Stimulated activated CD8-positive, alpha-beta memory T cell treated with anti-CD3 and anti-CD28 coated beads, Interleukin-7, amount 100 ng/mL, for 24 hours (primary cell): ENCODE data around the gene TSPEAR.
"Not testable (repeated sequence)": the region's sequence is repeated elsewhere in the genome, so short reads cannot be mapped to it uniquely, and the experiment has no call there.

Source experiments
- DNase-seq: peaks from one replicate; pipeline ENCODE4 v3.0.0-alpha.2; 2020; ENCODE audit warnings: low read depth

Gene TSPEAR

DNA sequence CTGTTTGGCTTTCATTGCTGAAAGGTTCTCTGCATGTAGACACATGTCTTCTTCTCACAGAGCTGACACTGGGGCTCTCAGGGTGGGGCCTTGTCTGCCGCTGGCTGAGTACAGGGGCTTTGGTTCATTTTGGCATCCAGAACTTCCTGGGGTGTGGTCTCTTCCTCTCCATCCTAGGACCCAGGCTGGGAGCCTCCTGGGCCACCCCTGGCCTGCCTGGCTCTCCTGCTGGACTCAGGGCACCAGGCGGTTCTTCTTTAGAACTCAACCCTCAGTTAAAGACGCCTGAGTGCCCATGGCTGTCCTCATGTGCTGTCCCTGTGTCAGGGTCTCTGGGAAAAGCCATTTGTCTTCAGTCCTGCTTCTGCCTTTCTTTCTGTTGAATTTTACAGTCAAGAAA is 125.5 kb downstream of the TSPEAR start:
- DNase-seq = no peak

DNA sequence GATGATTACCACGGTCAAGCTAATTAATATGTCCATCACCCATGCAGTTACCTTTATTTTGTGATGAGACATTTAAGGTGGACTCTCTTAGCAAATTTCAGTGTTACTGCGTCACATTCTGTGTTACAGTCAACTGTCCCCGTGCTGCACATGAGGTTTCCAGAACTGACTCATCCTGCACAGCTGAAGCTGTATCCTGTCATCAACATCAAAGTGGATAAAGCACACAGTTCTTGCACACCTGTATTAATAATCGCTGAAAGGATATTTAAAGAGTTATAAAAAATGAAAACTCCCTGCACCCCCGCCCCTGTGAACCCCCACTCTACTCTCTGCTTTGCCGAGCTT is 127.6 kb downstream of the TSPEAR start:
- no peak for DNase-seq

DNA sequence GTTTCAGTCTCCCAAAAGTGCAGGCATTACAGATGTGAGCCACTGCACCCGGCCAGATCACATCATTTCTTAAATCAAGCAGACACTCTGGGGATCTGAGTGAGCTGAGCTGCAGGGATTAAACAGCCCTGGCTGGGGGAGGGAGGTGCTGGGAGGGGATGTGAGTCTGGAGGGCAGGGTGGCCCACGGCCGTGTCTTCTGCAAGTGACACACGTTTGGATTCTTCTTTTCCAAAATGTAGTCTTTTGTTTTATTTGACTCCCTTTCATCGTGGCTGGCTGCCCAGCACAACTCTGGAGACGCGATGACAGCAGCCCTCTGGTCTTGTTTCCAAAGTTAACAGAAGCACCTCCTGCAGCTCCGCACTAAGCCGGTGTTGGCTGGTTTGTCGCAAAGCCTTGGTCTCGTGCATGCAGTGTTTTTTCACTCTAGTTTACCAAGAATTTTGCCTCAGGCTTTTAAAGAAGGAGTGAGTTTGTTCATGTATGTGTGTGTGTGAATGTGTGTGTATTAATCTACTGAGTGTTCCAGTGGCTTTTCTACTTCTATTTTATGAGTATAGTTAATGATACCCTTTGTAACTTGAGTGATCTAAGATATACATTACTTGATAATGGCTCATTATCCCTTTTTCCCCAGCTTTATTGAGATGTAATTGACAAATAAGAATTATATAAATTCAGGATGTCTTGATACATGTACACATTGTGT is 128.1 kb downstream of the TSPEAR start:
- DNase-seq = no peak

DNA sequence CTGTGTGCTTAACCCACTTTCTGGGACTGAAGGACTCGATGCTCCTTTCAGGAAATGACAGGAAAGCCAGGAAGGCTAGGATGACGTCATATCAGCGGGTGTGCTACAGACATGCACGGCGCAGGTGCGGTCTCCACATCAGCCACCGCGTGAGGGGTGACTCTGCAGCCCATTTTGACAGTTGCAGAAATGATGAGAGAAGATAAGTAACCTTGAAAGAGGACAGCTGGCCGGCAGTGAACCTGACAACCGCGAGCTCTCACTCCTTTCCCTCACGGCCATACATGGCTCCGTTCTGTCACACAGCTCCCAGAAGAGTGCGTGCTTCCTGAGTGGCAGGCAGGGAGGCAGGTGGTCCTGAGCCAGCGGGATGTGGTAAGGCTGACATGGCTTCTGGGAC is 129.3 kb downstream of the TSPEAR start:
- DNase-seq = no peak

DNA sequence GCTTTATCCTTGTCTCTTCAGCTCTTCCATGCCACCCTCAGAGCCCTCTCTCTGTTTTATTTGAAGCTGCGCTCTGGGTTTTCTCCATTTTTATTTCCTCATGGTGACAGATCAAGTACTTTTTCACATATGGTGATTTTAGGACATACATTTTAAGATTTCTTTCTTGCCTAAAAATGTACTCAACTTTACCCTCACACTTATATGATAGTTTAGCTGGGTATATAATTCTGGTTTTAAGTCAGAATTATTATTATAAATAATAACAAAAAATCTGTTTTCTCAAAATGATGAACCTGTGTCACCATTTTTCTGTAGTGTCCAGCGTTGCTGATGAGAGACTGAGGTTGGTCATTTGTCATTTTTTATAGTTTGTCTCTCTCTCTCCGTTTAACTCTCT is 130.2 kb downstream of the TSPEAR start:
- DNase-seq = no peak

DNA sequence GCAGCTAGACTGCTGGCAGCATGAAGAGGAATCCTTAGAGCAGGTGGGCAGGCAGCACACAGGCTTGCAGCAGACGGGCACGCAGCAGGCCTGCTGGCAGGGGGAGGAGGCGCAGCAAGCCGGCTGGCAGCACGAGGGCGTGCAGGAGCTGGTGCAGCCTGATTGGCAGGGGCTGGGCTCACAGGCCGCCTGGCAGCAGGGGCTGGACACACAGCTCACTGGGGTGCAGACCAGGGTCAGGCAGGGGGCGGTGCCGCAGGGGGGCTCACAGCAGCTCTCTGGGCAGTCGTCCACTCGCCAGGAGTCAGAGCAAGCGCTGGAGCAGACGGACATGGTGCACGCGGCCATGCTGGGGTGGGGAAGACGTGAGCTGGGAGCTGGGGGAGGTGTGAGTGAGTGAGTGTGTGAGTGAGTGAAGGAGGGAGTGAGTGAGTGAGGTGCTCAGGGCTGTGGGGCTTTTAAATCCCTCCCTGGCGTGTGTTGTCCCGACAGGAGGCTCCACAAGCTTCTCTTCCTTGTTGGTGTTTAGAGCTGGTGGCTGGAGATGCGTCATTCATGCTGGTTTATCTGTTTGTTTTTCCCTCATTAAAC is 131.0 kb downstream of the TSPEAR start, which contains the start of gene KRTAP10-5:
KRTAP10-5 (minus strand) TSS at position 374 of the 591 bp plus-strand sequence; CDS start at position 348, 26 bp downstream.
- not testable (repeated sequence) for DNase-seq

DNA sequence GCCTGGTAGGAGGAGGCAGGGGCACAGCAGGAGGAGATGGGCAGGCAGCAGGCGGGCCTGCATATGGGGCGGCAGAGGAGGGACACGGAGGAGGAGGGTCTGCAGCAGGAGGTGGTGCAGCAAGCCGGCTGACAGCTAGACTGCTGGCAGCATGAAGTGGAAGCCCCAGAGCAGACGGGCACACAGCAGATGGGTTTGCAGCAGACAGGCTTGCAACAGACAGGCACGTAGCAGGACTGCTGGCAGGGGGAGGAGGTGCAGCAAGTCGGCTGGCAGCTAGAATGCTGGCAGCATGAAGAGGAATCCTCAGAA is 131.6 kb downstream of the TSPEAR start:
- DNase-seq = no peak

DNA sequence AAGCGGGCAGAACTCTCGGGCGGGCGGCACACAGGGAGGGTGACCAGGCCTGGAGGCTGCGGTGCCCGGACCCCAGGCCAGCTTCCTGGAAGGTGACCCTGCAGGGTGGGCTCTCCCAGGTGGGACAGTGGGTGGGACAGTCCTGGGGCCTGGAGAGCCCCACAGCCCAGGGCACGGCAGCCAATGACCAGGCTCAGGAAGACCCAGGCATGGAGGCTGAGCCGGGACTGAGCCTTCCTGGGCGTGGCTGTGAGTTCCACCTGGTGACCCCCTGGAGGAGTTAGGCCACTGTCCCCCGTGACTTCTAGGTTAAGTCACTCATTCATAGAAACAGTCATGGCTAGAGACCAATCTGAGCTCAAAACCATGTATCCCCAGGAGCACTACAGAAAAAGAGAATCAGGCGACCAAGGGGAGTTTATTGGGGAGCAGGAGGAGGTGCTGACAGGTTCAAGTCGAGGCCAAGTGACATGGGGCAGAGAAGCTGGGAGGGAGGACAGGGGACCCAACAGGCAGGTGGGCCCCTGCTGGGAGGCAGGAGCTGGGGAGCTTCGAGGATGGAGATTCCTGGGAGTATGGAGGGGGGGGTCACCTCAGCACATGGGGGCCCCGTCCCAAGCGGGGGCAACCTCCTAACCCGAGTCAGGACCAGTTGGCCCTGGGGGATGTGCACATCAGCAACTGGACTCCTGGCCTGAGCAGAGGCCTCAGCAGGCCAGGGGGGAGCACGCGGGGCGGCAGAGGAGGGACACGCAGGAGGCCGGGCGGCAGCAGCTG is 132.1 kb downstream of the TSPEAR start:
- DNase-seq = no peak

DNA sequence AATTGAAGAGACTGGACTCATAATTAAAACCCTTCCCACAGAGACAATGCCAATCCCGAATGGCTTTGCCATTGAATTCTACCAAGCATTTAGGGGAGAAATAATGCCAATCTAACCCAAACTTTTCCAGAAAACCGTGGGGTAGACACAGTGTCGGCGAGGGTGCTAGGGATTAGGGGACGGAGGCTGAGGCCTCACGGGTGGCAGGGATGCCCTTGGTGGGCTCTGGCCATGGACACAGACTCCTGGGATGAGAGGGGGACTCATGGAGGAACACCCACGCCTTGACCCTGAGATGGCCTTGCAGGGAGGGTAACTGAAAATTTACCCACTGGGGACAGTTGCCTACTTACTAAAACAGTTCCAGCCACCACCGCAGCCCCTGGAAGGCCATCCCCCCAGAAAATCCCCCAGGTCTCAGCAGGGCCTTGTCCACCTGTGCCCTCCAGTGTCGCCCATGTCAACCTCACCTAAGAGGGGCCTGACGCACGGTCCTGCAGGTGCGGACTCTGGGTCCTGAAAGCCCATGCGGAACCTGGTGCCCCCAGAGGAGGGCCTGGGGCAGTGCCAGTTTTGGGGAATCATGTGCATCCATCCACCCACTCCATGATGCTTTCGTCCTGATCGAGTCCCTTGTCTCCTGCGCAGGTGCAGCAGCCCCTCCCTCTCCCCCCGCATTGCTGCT is 132.9 kb downstream of the TSPEAR start:
- no peak for DNase-seq

DNA sequence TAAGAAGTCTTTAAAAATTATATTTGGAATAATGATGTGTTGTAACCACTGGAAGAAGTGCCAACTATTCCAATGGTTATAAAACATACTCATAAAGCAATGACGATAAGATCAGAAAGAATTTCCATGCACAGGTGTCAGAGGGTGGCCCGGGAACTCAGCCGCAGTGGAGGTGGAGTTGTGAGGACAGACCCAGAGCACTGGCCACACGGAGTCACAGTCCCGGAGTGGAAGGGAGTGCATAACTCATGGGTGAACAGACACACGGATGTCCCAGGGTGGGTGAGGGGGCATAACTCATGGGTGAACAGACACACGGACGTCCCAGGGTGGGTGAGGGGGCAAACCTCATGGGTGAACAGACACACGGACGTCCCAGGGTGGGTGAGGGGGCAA is 135.3 kb downstream of the TSPEAR start:
- no peak for DNase-seq

DNA sequence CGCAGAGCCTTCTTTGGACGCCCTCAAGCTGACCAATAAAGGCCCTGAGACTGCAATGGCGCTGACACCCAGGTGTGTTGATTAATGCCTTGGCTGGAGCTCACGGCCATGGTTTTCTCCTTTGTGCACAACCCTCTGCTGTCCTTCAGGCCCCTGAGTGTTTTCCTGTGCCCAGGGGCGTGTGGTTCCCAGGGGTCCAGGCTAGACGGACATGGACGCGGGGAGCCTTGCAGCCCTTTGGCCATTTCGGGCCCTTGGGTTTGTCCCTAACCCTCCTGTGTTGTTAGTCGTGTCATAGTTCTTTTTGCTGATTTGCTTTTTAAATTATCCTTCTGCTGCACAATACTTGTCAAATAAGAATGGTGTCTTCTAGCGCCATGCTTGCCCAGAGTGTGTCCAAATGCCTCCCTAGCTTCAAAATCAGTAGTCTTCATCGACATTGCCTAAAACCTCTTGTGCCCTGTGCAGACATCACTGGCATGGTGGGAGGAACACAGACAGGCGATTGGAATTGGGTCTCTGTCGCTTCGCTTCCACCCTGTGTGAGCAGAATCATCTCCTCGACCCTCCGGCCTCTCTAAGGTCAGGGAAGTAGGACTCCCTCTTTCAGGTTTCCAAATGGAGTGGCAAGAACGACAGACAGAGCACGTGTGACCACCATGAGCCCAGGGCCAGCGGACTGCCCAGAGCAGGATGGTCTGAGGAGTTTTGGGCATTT is 135.9 kb downstream of the TSPEAR start:
- DNase-seq = no peak

DNA sequence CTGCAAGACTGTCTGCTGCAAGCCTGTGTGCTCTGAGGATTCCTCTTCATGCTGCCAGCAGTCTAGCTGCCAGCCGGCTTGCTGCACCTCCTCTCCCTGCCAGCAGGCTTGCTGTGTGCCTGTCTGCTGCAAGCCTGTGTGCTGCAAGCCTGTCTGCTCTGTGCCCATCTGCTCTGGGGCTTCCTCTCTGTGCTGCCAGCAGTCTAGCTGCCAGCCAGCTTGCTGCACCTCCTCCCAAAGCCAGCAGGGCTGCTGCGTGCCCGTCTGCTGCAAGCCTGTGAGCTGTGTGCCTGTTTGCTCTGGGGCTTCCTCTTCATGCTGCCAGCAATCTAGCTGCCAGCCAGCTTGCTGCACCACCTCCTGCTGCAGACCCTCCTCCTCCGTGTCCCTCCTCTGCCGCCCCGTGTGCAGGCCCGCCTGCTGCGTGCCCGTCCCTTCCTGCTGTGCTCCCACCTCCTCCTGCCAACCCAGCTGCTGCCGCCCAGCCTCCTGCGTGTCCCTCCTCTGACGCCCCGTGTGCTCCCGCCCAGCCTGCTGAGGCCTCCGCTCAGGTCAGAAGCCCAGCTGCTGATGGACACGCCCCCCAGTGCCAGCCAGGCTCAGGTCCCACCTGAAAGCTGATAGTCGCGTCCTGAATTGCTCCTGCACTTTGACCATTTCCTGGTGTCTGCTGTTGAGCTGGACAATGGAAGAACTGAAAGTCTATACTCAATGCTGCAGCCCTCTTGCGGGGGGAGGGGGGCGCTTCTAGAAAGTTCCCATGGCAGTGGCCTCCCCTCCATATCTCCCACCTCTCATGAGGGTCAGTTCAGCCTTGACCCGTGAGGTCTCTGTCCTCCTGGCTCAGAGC is 136.7 kb downstream of the TSPEAR start:
- no peak for DNase-seq

DNA sequence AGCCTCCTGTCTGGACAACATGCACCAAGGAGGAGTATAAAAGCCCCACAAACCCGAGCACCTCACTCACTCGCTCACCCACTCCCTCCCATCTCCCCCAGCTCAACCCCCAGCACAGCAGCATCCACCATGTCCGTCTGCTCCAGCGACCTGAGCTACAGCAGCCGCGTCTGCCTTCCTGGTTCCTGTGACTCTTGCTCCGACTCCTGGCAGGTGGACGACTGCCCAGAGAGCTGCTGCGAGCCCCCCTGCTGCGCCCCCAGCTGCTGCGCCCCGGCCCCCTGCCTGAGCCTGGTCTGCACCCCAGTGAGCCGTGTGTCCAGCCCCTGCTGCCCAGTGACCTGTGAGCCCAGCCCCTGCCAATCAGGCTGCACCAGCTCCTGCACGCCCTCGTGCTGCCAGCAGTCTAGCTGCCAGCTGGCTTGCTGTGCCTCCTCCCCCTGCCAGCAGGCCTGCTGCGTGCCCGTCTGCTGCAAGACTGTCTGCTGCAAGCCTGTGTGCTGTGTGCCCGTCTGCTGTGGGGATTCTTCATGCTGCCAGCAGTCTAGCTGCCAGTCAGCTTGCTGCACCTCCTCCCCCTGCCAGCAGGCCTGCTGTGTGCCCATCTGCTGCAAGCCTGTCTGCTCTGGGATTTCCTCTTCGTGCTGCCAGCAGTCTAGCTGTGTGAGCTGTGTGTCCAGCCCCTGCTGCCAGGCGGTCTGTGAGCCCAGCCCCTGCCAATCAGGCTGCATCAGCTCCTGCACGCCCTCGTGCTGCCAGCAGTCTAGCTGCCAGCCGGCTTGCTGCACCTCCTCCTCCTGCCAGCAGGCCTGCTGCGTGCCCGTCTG is 137.5 kb downstream of the TSPEAR start, which contains the start of gene KRTAP10-4:
KRTAP10-4 (plus strand) TSS at position 100 of the 827 bp plus-strand sequence; CDS start at position 130, 30 bp downstream.
- DNase-seq = not testable (repeated sequence)

DNA sequence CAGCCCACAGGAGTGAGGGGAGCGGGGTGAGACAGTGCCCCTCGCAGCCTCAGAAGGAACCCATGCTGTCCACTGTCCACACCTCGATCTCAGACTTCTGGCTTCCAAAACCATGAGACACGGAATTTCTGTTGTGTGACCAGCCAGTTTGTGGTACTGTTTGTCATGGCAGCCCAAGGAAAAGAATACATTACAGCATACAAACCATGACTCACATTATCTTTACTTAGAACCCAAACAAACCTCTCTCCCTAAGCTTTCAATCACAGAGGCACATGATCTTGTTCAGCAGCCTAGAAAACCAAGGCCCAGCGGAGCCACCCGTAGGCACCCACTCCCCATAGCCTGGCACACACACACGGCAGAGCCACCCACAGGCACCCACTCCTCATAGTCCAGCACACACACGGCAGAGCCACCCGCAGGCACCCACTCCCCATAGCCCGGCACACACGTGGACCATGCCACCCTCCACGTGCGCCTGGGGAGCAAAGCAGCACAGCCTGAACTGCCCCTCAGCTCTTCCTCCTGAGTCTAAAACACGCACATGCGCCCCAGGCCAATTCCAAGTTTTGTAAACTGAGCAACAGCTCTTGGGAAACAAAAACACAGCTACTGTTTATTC is 138.3 kb downstream of the TSPEAR start:
- DNase-seq = no peak

DNA sequence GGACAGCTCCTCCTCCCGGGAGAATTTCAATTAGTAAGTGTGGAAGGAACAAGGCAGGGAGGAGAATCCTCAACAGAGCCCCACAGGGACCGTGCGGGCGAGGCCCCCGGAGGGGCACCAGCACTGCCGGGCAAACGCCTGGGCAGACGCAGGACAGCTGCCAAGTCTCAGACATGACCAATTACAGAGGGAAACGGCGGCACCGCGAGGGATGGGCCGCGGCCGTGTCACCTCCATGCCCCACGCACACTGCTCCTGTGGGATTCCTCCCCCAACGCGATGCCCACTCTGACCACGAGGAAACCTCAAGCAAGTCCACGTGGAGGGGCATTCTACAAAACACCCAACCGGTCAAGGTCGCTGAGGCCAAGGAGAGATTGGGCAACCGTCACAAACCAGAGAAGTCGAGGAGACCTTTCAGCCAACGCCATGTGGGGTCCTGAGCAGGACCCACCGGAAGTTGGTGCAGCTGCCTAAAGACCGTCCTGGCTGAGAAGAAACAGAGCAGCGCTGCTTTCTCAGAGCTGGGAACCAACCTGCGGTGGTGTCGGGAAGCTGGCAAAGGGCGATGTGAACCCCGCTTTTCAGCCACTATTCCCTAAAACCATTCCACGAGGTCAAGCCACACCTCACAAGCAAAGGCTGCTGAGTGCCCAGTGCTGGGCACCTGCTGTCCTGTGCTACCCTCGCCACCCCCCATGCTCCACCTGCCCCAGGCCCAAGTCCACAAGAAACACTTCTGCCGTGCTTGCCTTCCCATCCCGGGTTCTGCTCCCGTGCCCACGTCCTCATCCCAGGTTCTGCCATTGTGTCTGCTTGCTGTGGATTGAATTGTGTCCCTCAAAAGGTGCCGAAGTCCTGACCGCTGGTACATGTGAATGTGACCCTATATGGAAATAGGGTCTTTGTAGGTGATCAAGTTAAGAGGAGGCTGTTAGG is 139.3 kb downstream of the TSPEAR start:
- DNase-seq = no peak

DNA sequence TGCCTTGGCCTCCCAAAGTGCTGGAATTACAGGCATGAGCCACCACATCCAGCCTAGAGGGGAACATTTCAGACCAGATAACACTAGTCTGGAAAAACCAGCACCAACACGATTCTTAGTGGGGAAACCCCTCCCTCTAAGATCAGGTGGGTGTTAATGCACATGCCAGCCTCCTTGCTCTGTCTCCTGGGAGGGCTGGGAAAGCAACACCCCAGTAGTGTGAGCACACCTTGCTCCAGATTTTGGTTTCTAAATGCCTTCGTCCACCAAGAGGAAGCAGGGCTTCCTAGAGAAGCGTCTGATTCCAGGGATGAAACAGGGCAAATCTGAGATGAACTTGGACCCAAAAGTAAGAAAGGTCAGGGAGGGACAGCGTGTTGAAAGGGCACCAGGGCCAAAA is 140.1 kb downstream of the TSPEAR start:
- no peak for DNase-seq

DNA sequence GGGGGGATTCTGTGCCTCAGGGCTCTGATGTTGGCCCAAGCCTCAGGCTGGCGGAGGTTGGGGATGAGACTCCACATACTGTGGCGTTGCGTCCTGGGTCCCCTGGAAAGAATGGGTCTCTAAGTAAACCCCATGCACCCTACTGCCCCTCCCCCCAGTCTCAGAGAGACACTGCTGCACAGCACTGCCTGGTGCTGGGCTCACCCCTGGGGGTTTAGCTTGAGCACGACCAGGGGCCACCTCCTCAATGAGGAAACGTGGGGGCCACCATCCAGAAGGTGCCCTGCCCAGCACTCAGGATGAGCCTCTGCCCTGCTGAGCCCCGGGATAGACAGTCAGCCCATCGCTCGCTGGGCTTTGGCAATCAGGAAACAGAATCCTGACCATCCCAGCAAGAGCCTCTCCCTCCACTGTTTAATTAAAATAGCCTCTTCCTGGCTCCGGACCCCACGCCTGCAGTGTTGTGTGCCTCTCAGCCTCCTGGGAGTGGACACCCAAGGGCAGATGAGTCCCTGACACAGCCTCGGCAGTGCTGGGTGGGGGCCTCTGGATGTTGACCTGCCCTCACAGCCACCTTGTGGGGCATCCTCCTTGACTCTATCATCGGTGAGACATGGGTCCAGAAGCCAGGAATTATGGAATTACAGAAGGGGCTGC is 141.4 kb downstream of the TSPEAR start:
- DNase-seq = no peak
